Measurements from ENCODE around the gene DST. TPM values are rescaled to one million over a fixed set of nuclear protein-coding genes. Genes with fewer than 3 reads are reported as not detected.

DST gene
- total and polyA plus RNA-seq, 2 of the 4 experiments (the other 2 are of a cell fraction) = 97.7 to 452 TPM

DNA sequence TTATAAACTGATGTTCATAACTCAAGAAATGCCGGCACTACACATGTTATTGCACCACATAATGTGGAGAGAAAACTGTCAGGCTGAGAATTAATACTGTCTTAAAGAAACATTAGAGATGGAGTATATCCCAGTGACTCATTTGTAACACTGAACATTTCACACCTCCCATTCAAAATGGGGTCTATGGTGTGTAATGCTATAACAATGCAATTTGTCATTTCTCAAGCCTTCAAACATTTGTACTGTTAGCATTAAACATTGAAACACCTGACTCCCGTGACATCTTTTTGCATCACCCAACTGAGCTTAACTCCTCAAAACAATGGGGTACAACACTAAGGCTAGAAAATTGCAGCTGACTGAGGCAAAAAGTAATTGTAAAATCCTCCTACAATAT, 151.7 kb downstream of the DST start:
- H3K36me3 ChIP-seq (ENCODE audit: control insufficient read depth, insufficient read depth, low read length) = peaks cover 32% of the 10 kb centered on the region
- no TSS peak for BruUV-seq (replicated peaks)
- no peak overlapping the region for H3K23ac ChIP-seq (ENCODE audit: low read depth, low read length)

More for the DNA sequence above, 151.7 kb downstream of the DST start:
- Histone ChIP-seq H3K4ac (ENCODE audit: low read depth, low read length) (no peak overlapping the region), H2BK15ac (ENCODE audit: low read depth, low read length) (no peak overlapping the region), H2AK5ac (ENCODE audit: low read depth, low read length) (no peak overlapping the region), H3K4me2 (ENCODE audit: low read depth, low read length) (no peak overlapping the region), H4K20me1 (ENCODE audit: insufficient read depth, low read length) (no peaks in the 10 kb centered on the region), H2AK9ac (replicated peaks; ENCODE audit: low read depth, low read length, poor library complexity) (no peak overlapping the region), H2BK20ac (ENCODE audit: low read depth, low read length) (no peak overlapping the region), H3K27me3 (ENCODE audit: control insufficient read depth, insufficient read depth, low read length) (no peaks in the 10 kb centered on the region), H3K56ac (ENCODE audit: extremely low read depth, insufficient read depth, low read length) (no peak overlapping the region), H3K14ac (replicated peaks; ENCODE audit: low read depth, low read length) (no peak overlapping the region), H3K4me1 (ENCODE audit: control insufficient read depth, insufficient read depth, low read length) (peaks cover 6% of the 10 kb centered on the region), H3K4me3 (ENCODE audit: insufficient read depth, low read depth, low read length) (no peak overlapping the region), H3K9ac (ENCODE audit: low read depth, low read length) (no peak overlapping the region), H2BK5ac (ENCODE audit: low read depth, low read length, poor library complexity, severe bottlenecking) (no peak overlapping the region), H3K27ac (ENCODE audit: insufficient read depth, low read length) (no peak overlapping the region), H3K9me1 (ENCODE audit: insufficient read depth, low read length) (peaks cover 3% of the 10 kb centered on the region; the same call in 1 of the 2 replicates), H4K8ac (ENCODE audit: low read depth in 2 of 2, low read length in 2 of 2) (no peak overlapping the region), H3K79me1 (ENCODE audit: low read depth in 1 of 2, low read length in 2 of 2) (peaks cover 3 to 24% of the 10 kb centered on the region in 2 experiments), H3K9me3 (ENCODE audit: control insufficient read depth, insufficient read depth, low read length) (no peaks in the 10 kb centered on the region), H4K91ac (ENCODE audit: insufficient read depth, low read depth, low read length) (no peak overlapping the region), H2AFZ (replicated peaks; ENCODE audit: low read length, poor library complexity) (no peak overlapping the region), H3K18ac (ENCODE audit: low read depth, low read length) (no peak overlapping the region), H2BK120ac (ENCODE audit: low read depth, low read length) (no peak overlapping the region), H4K5ac (ENCODE audit: low read depth, low read length) (no peak overlapping the region)
- ATAC-seq (ENCODE audit: low read depth) (peak; percentile 35; the same call in 1 of the 2 replicates), DNase-seq (peak; percentile 44)
- TF ChIP-seq CHD1 (IDR thresholded peaks at IDR 0.05; ENCODE audit: low read depth, low read length) (no peak), FOS (IDR thresholded peaks at IDR 0.05; ENCODE audit: low read depth, low read length) (0 out of 2 replicates have a peak, but pooled peaks have one; percentile 6), NFE2L2 (IDR thresholded peaks at IDR 0.05; ENCODE audit: low read depth, low read length) (no peak), RFX5 (IDR thresholded peaks at IDR 0.05; ENCODE audit: low read depth, low read length) (no peak), MAZ (IDR thresholded peaks at IDR 0.05; ENCODE audit: borderline replicate concordance, low read depth, low read length) (no peak)
- POLR2A ChIA-PET (ENCODE audit: unreplicated experiment) = no interaction called here
- dilution Hi-C loops (cut with HindIII; ENCODE audit: low sequenced_read_pairs, unreplicated experiment) (no loop called here), intact Hi-C loops (cut with micrococcal nuclease) (no loop called here), in situ Hi-C loops (cut with MboI; ENCODE audit: low sequenced_read_pairs) (no loop called here)
- CTCF ChIA-PET = no interaction called here
- WGBS, 2 experiments (ENCODE audit: extremely low coverage in 2 of 2, insufficient read length in 1 of 2) = no CpG with 5 or more reads among the region's 2 CpGs
